SK-N-SH (cell line): Measurements from ENCODE around the gene MLST8.

Experiments
- EP300 ChIP-seq, 2 experiments: IDR thresholded peaks; 2 replicates each; pipeline versions ENCODE4 v1.4.0 to v1.6.1; 2012; ENCODE audit warnings: borderline replicate concordance in 1 of 2, low read depth in 1 of 2, low read length in 1 of 2
- EZH2phosphoT487 ChIP-seq: fragments of 200-600 bp; sonication (generic); IDR thresholded peaks from 2 replicates; pipeline ENCODE4 v1.6.1; 2017; ENCODE audit warnings: low read depth, mixed run types, mild to moderate bottlenecking, antibody characterized with exemption, moderate library complexity, borderline replicate concordance
- FOXJ3 ChIP-seq: sonication (generic); formaldehyde crosslinking; IDR thresholded peaks from 2 replicates; pipeline ENCODE4 v1.5.1; 2020; ENCODE audit warnings: mild to moderate bottlenecking, missing genetic modification reagents
- FOXM1 ChIP-seq: IDR thresholded peaks from 2 replicates; pipeline ENCODE4 v1.4.0; 2012; ENCODE audit warnings: low read depth, mild to moderate bottlenecking
- GABPA ChIP-seq: IDR thresholded peaks from 2 replicates; pipeline ENCODE4 v1.4.0; 2012; ENCODE audit warnings: low read depth, mild to moderate bottlenecking
- MAX ChIP-seq: IDR thresholded peaks from 2 replicates; pipeline ENCODE4 v1.4.0; 2012; ENCODE audit warnings: low read depth
- MXI1 ChIP-seq: IDR thresholded peaks from 2 replicates; pipeline ENCODE4 v1.6.1; 2012; ENCODE audit warnings: mild to moderate bottlenecking, low read depth, low read length, improper control_type of control experiment
- POLR2AphosphoS5 ChIP-seq: IDR thresholded peaks from 2 replicates; pipeline ENCODE4 v1.6.1; 2012; ENCODE audit warnings: low read depth, low read length
- RXRA ChIP-seq: IDR thresholded peaks from 2 replicates; pipeline ENCODE4 v1.4.0; 2012; ENCODE audit warnings: low read depth, mild to moderate bottlenecking, borderline replicate concordance
- YY1 ChIP-seq: IDR thresholded peaks from 2 replicates; pipeline ENCODE4 v1.4.0; 2012; ENCODE audit warnings: low read depth, mild to moderate bottlenecking
- ZBTB33 ChIP-seq: IDR thresholded peaks from 2 replicates; pipeline ENCODE4 v1.4.0; 2012; ENCODE audit warnings: low read depth, borderline replicate concordance
- TF ChIP-seq, protein P1 (sequence below): fragments of 200-600 bp; sonication (generic); IDR thresholded peaks from 2 replicates; pipeline ENCODE4 v1.6.1; 2017; ENCODE audit warnings: antibody characterized with exemption, mild to moderate bottlenecking, moderate library complexity
- TF ChIP-seq, protein P2 (sequence below): IDR thresholded peaks from 2 replicates; pipeline ENCODE4 v1.4.0; 2012; ENCODE audit warnings: low read depth, borderline replicate concordance

DNA sequence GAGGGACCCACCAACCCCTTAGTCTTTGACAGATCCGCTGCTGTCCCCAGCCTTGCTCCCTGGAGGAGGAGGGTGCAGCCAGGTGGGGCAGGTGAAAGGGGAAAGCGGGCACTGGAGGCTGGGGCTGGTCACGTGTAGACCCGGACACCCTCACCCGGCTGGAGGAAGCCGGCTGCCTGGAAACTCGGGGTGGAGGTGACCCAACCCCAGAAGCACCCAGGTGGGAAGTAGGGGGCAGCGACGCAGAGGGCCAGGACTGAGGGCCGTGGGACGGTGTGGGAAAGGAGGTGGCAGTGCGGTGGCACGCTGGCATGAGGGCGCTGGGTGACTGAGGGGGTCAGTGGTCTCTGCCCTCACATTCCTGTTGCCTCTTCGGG, 47.0 kb upstream of the MLST8 start:
- no peak for TF ChIP-seq YY1
- TF ChIP-seq MAX: no peak
- no peak for TF ChIP-seq POLR2AphosphoS5
- TF ChIP-seq, protein P1, sequence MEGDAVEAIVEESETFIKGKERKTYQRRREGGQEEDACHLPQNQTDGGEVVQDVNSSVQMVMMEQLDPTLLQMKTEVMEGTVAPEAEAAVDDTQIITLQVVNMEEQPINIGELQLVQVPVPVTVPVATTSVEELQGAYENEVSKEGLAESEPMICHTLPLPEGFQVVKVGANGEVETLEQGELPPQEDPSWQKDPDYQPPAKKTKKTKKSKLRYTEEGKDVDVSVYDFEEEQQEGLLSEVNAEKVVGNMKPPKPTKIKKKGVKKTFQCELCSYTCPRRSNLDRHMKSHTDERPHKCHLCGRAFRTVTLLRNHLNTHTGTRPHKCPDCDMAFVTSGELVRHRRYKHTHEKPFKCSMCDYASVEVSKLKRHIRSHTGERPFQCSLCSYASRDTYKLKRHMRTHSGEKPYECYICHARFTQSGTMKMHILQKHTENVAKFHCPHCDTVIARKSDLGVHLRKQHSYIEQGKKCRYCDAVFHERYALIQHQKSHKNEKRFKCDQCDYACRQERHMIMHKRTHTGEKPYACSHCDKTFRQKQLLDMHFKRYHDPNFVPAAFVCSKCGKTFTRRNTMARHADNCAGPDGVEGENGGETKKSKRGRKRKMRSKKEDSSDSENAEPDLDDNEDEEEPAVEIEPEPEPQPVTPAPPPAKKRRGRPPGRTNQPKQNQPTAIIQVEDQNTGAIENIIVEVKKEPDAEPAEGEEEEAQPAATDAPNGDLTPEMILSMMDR: no peak
- TF ChIP-seq FOXJ3 (CRISPR knock-in tag): no peak
- TF ChIP-seq EP300 (IDR thresholded peaks at IDR 0.05; ENCODE audit: borderline replicate concordance in 1 of 2, low read depth in 1 of 2, low read length in 1 of 2): no peak
- no peak for TF ChIP-seq EZH2phosphoT487
- TF ChIP-seq GABPA: no peak
- no peak for TF ChIP-seq MXI1
- TF ChIP-seq RXRA: no peak
- TF ChIP-seq, protein P2, sequence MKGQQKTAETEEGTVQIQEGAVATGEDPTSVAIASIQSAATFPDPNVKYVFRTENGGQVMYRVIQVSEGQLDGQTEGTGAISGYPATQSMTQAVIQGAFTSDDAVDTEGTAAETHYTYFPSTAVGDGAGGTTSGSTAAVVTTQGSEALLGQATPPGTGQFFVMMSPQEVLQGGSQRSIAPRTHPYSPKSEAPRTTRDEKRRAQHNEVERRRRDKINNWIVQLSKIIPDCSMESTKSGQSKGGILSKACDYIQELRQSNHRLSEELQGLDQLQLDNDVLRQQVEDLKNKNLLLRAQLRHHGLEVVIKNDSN: no peak
- TF ChIP-seq FOXM1: no peak
- no peak for TF ChIP-seq ZBTB33
